H1 (cell line): ENCODE measurements around the gene CDK5RAP2. TPM values are rescaled to one million over a fixed set of nuclear protein-coding genes. Genes with fewer than 3 reads are reported as not detected.

ENCODE experiments used
- CHD7 ChIP-seq: fragments of 300-600 bp; sonication (generic); IDR thresholded peaks from 2 replicates; pipeline ENCODE4 v1.7.1; 2012; ENCODE audit warnings: low read length, moderate library complexity, mild to moderate bottlenecking, inconsistent platforms; ENCODE audit not compliant: insufficient replicate concordance
- polyA plus RNA-seq, 7 experiments: library from polyadenylated mRNA; depleted of rRNA in 3 of 7; stranded (reverse) in 5 of 7; unstranded in 2 of 7; fragments of >200 nt in 5 of 7; fragments of 200-250 nt in 2 of 7; gene quantifications; 1 replicate in 5 of 7; 2 replicates in 1 of 7; 4 replicates in 1 of 7; pipeline versions ENCODE4 v1.2.1 to v1.2.3, GENCODE V29; 2011 to 2013; ENCODE audit warnings: missing spikeins in 2 of 7, mixed read lengths in 2 of 7
- total RNA-seq: library from RNA; stranded (reverse); fragmentation: NEBNext Ultra II Directional; extraction: Animal tissue kit (Norgen Biotek cat#: 25700); gene quantifications from 2 replicates; pipeline ENCODE4 v1.2.1, GENCODE V29; 2021

The CDK5RAP2 gene
- total and polyA plus RNA-seq, 2 of the 8 experiments (the other 6 are each of a cell fraction or from before 2014, with no cell fraction given) = 19.8 to 49.4 TPM

- TF ChIP-seq CHD7 = no peak
These were observed 137.5 kb downstream of the CDK5RAP2 start (continued) for GRCh38 chr9:120442308-120442995.
